AG09319 (cell line): ENCODE measurements around the gene PDE1A.
A peak's percentile ranks its signal among the peaks of the same experiment; 100 is the strongest.

Experiments used
- DNase-seq: peaks from one replicate; pipeline ENCODE4 v3.0.0-alpha.2; 2010; ENCODE audit warnings: low read depth; ENCODE audit errors: extremely low read depth
- CTCF ChIP-seq: IDR thresholded peaks from 2 replicates; pipeline ENCODE4 v1.5.1; 2011; ENCODE audit warnings: low read depth, mild to moderate bottlenecking, inconsistent platforms, low read length, moderate library complexity

PDE1A gene

GRCh38 chr2:182318466-182319220 lies 108.2 kb downstream of the PDE1A start:
- DNase-seq: no peak
- no peak for TF ChIP-seq CTCF

- DNase-seq: no peak
- TF ChIP-seq CTCF: no peak
Measured at GRCh38 chr2:182316950-182317349, 109.9 kb downstream of the PDE1A start.

- TF ChIP-seq CTCF: no peak
- no peak for DNase-seq
Measured at GRCh38 chr2:182302972-182303371, 123.9 kb downstream of the PDE1A start.

DNA sequence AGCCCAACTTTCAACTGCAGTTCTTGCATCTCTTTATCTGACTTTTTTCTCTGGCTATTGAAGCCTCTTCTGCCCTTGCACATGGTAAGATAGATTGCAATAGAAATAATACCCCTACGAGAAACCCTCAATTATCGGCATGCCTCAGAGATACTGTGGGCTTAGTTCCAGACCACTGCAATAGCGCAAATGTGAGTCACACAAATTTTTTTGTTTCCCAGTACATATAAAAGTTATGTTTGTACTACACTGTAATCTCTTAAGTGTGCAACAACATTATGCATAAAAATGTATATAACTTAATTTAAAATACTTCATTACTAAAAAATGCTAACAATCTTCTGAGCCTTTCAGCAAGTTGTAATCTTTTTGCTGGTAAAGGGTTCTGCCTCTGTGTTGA lies 124.7 kb downstream of the PDE1A start:
- DNase-seq: peak; percentile 80
- TF ChIP-seq CTCF: no peak

DNA sequence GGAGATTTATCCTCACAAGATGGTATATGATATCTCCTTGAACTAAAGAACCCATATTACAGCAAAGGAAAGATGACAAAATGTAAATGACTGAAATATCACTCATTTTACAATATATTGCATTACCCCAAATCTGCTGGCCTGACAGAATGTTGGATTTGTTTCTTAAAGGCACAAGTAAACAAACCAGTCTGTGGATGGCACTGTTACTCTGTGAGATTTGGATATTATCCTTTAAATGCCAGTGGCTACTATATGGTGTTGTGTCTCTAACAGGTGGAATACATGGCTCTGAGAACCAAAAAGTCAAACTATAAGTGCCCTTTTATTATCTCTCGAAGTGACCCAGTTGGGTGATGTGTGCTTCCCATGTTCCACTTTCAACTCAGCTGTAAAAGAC lies 125.7 kb downstream of the PDE1A start:
- no peak; the same call in 1 of the 2 replicates for TF ChIP-seq CTCF
- DNase-seq: no peak

DNA sequence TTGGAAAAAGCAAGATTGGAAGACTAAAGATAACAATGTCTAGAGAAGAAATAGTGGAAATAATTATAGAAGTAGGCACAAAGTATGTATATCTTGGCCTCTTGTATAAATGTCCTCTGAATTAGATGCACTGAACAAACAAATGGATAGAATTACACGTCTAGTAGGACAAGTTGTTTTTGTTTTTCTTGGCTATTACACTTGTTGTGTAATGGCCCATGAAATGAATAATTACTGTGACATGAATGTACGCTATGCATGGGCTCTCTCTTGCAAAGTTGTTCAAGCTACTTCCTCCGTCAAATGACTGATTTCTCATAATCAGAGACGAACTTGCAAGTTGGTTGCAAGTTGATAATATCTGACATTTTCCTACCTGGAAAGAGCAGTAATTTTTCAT lies 126.2 kb downstream of the PDE1A start:
- DNase-seq: no peak
- no peak for TF ChIP-seq CTCF

DNA sequence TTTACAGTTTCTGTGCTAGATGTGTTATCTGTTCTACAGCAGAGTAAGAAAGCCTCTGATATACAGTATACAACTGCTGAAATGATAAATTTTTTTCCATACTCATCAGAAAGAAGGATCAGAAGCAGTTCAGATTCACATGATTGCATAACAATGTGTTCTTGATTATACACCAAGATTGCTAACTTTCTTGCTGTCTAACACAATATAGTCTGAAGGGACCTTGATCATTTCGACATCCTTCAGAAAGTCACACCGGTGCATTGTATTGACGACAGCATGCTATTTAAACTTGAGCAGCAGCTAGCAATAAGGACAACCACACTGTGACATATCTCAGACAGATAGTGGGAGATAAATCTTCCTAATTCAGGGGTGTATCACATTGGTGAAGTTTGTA lies 127.2 kb downstream of the PDE1A start:
- no peak for TF ChIP-seq CTCF
- DNase-seq: no peak
